Left ventricle myocardium inferior (tissue), 1 donor: ENCODE data around the gene WDFY4. TPM values are rescaled to one million over a fixed set of nuclear protein-coding genes. Genes with fewer than 3 reads are reported as not detected.

ENCODE experiments used
- DNase-seq: peaks from one replicate; pipeline ENCODE4 v3.0.0-alpha.2; 2020
- H3K27ac ChIP-seq: fragments of 200-600 bp; replicated peaks from 2 replicates; pipeline ENCODE4 v1.8.0; 2021
- H3K27me3 ChIP-seq: fragments of 200-600 bp; 2 replicates; pipeline ENCODE4 v1.8.0; 2021; ENCODE audit warnings: low read depth
- H3K36me3 ChIP-seq: fragments of 200-600 bp; 2 replicates; pipeline ENCODE4 v1.8.0; 2021
- H3K4me1 ChIP-seq: fragments of 200-600 bp; 2 replicates; pipeline ENCODE4 v1.8.0; 2021
- H3K4me3 ChIP-seq: fragments of 200-600 bp; 2 replicates; pipeline ENCODE4 v1.8.0; 2021; ENCODE audit warnings: mild to moderate bottlenecking, moderate library complexity
- H3K9me3 ChIP-seq: fragments of 200-600 bp; replicated peaks from 2 replicates; pipeline ENCODE4 v1.8.0; 2021
- CTCF ChIP-seq: fragments of 200-600 bp; IDR thresholded peaks from 2 replicates; pipeline ENCODE4 v1.8.0; 2021; ENCODE audit warnings: antibody characterized with exemption, mild to moderate bottlenecking, borderline replicate concordance
- intact Hi-C: fragments of 100-400 bp; cut with micrococcal nuclease; formaldehyde crosslinking; loops from one replicate; pipeline ENCODE4 v1.11.0; 2022
- total RNA-seq: library from RNA; stranded (reverse); fragmentation: NEBNext Ultra II Directional; extraction: Animal tissue kit (Norgen Biotek cat#: 25700); gene quantifications from one replicate; pipeline ENCODE4 v1.2.1, GENCODE V29; 2021
- donor health status: DM: no; HTN: yes; CAD: no; lungs with severe emphysema.

Gene WDFY4
- total RNA-seq, 1 donor from 2014 or later, result 1.5 TPM

GRCh38 chr10:48678041-48678440 lies 6.6 kb upstream of the WDFY4 start:
- Histone ChIP-seq H3K36me3 (no peaks in the 10 kb centered on the region), H3K9me3 (peaks cover 25% of the 10 kb centered on the region), H3K27ac (no peak overlapping the region), H3K27me3 (no peaks in the 10 kb centered on the region), H3K4me1 (no peaks in the 10 kb centered on the region), H3K4me3 (no peak overlapping the region)
- TF ChIP-seq CTCF, result no peak
- DNase-seq, result no peak
- intact Hi-C loops, result no loop called here

- Histone ChIP-seq H3K36me3 (no peaks in the 10 kb centered on the region), H3K27me3 (no peaks in the 10 kb centered on the region), H3K9me3 (peaks cover 25% of the 10 kb centered on the region), H3K4me3 (no peak overlapping the region), H3K27ac (no peak overlapping the region), H3K4me1 (peaks cover 4% of the 10 kb centered on the region)
- no peak for TF ChIP-seq CTCF
- no peak for DNase-seq
- intact Hi-C loops, result no loop called here
These were observed 2.9 kb upstream of the WDFY4 start for GRCh38 chr10:48681740-48682139.

- Histone ChIP-seq H3K27me3 (no peaks in the 10 kb centered on the region), H3K27ac (no peak overlapping the region), H3K4me3 (no peak overlapping the region), H3K36me3 (no peaks in the 10 kb centered on the region), H3K4me1 (peaks cover 9% of the 10 kb centered on the region), H3K9me3 (peaks cover 22% of the 10 kb centered on the region)
- DNase-seq, result no peak
- intact Hi-C loops, result no loop called here
- TF ChIP-seq CTCF, result no peak
These were observed 2.4 kb upstream of the WDFY4 start for GRCh38 chr10:48682265-48682664.

- Histone ChIP-seq H3K4me1 (peaks cover 9% of the 10 kb centered on the region), H3K4me3 (no peak overlapping the region), H3K9me3 (peaks cover 11% of the 10 kb centered on the region), H3K27me3 (no peaks in the 10 kb centered on the region), H3K36me3 (no peaks in the 10 kb centered on the region), H3K27ac (no peak overlapping the region)
- DNase-seq, result no peak
- no peak for TF ChIP-seq CTCF
- intact Hi-C loops, result no loop called here
These were observed 1.2 kb upstream of the WDFY4 start for GRCh38 chr10:48683424-48683823.

GRCh38 chr10:48683868-48684267 lies 805 bp upstream of the WDFY4 start:
- H3K27ac ChIP-seq, result no peak overlapping the region
- no peak for DNase-seq
- H3K4me3 ChIP-seq, result no peak overlapping the region
- no peaks in the 10 kb centered on the region for H3K27me3 ChIP-seq
- no peaks in the 10 kb centered on the region for H3K36me3 ChIP-seq
- peaks cover 9% of the 10 kb centered on the region for H3K4me1 ChIP-seq
- no peak for TF ChIP-seq CTCF
- intact Hi-C loops, result no loop called here
- peaks cover 10% of the 10 kb centered on the region for H3K9me3 ChIP-seq

- Histone ChIP-seq H3K27me3 (no peaks in the 10 kb centered on the region), H3K9me3 (peaks cover 10% of the 10 kb centered on the region), H3K27ac (no peak overlapping the region), H3K4me3 (no peak overlapping the region), H3K36me3 (no peaks in the 10 kb centered on the region), H3K4me1 (peaks cover 9% of the 10 kb centered on the region)
- TF ChIP-seq CTCF, result no peak
- DNase-seq, result no peak
- intact Hi-C loops, result no loop called here
These were observed 246 bp upstream of the WDFY4 start for GRCh38 chr10:48684463-48684791.
